GM18498 (cell line): Measurements from ENCODE around the gene CHRD.

Source experiments
- ATAC-seq: cut with Tn5 transposase; IDR thresholded peaks from one replicate; pipeline ENCODE4 v1.9.1; 2021; ENCODE audit warnings: mild to moderate bottlenecking, moderate library complexity; ENCODE audit not compliant: unreplicated experiment

The CHRD gene

DNA sequence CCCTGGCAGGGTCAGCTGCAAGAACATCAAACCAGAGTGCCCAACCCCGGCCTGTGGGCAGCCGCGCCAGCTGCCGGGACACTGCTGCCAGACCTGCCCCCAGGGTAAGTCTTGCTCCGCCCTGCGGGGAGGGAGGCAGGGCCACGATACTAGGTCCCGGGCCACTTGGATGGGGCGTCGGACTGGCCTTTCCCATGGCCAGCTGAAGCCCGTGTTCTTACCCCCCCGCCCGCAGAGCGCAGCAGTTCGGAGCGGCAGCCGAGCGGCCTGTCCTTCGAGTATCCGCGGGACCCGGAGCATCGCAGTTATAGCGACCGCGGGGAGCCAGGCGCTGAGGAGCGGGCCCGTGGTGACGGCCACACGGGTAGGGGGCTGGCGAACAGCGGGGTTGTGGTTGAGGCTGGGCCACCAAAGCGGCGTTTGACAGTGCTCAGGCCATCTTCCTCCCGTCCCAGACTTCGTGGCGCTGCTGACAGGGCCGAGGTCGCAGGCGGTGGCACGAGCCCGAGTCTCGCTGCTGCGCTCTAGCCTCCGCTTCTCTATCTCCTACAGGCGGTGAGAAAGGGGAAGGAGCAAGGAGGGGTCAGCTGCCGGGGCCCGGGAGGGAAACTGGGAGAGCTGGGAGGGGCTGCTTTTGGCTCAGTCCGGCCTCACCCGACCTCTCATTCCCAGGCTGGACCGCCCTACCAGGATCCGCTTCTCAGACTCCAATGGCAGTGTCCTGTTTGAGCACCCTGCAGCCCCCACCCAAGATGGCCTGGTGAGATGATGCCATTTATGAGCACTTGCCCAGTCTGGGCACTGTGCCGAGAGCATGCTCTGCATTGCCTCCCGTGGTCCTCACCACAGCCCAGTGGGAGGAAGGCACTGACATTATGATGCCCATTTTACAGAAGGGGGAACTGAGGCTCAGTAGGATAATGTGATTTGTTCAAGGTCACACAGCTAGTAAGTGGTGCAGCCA, 1.7 kb downstream of the CHRD start:
- no peak for ATAC-seq

DNA sequence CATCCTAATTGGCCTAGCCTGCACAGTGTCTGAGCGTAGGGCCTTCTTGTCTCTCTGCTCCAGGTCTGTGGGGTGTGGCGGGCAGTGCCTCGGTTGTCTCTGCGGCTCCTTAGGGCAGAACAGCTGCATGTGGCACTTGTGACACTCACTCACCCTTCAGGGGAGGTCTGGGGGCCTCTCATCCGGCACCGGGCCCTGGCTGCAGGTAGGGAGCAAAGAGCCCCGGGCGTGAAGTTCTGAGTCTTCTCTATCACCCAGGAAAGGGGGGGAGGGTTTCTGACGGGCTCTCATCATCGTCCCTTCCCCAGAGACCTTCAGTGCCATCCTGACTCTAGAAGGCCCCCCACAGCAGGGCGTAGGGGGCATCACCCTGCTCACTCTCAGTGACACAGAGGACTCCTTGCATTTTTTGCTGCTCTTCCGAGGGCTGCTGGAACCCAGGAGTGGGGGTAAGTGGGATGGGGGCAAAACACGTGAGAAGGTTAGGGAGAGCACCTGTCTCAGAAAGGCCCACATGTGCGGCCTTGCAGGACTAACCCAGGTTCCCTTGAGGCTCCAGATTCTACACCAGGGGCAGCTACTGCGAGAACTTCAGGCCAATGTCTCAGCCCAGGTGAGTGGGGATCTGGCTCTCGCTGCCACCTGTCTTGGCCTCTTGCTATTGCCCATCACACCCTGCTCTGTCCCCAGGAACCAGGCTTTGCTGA, 2.6 kb downstream of the CHRD start:
- no peak for ATAC-seq

DNA sequence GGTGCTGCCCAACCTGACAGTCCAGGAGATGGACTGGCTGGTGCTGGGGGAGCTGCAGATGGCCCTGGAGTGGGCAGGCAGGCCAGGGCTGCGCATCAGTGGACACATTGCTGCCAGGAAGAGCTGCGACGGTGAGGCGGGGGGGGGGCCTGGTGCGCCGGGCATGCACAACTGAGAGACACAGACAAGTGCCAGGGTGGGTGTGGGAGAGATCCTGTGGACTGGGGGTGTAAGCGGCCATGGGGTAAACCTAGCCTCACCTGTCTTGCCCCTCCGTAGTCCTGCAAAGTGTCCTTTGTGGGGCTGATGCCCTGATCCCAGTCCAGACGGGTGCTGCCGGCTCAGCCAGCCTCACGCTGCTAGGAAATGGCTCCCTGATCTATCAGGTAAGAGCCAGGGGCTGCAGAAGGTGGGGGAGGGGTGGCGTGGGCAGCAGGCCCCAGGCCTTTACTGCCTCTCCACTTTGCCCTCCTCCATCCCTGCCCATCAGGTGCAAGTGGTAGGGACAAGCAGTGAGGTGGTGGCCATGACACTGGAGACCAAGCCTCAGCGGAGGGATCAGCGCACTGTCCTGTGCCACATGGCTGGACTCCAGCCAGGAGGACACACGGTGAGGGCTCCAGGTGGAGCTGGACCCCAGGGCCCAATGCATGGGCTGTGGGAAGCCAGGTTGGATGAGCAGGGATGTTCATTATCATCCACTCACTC, 3.3 kb downstream of the CHRD start:
- ATAC-seq = no peak

DNA sequence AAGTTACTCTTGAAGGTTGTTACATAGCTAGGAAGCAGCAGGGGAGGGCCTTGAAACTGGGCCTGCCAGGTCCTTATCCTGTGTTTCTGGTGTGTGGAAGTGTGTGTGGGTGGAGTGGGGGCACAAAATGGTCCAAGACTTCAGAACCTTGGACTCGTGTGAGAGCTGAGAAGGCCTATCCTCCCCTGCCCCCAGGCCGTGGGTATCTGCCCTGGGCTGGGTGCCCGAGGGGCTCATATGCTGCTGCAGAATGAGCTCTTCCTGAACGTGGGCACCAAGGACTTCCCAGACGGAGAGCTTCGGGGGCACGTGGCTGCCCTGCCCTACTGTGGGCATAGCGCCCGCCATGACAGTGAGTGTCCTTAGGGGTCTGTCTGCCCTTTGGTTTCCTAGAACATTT, 4.5 kb downstream of the CHRD start:
- ATAC-seq = no peak

DNA sequence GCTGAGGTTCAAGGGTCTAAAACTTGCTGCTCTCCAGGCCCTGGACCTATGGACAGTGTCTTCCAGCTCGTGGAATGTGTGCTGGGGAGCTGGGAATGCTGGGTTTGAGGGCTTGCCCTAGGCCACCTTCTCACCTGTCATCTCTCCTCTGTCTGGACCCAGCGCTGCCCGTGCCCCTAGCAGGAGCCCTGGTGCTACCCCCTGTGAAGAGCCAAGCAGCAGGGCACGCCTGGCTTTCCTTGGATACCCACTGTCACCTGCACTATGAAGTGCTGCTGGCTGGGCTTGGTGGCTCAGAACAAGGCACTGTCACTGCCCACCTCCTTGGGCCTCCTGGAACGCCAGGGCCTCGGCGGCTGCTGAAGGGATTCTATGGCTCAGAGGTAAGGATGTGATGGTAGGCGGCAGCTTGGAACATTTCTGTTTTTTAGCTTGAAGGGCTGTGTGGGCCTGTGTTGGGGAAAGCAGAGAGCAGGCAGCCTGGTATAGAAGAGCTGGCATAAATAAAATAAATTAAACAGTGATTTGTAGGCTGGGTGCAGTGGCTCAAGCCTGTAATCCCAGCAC, 5.1 kb downstream of the CHRD start:
- no peak for ATAC-seq

DNA sequence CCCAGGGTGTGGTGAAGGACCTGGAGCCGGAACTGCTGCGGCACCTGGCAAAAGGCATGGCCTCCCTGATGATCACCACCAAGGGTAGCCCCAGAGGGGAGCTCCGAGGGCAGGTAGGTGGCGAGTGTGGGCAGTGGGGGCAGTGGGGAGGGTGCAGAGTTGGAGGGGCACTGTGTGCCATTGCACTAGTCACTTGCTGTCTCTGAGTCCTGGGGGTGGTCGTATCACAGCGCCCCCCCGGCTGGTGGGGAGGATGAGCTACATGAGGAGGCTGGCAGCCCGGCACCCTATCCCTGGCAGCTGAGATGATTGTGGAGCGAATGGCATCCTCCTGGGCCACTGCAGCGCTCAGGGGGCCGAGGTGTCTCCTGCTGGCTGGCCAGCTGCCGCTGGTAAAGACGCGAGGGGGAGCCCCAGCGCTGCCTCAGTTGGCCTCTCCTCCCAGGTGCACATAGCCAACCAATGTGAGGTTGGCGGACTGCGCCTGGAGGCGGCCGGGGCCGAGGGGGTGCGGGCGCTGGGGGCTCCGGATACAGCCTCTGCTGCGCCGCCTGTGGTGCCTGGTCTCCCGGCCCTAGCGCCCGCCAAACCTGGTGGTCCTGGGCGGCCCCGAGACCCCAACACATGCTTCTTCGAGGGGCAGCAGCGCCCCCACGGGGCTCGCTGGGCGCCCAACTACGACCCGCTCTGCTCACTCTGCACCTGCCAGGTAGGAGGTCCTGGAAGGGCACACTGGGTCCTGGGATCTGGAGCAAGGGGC, 6.4 kb downstream of the CHRD start:
- ATAC-seq = no peak

DNA sequence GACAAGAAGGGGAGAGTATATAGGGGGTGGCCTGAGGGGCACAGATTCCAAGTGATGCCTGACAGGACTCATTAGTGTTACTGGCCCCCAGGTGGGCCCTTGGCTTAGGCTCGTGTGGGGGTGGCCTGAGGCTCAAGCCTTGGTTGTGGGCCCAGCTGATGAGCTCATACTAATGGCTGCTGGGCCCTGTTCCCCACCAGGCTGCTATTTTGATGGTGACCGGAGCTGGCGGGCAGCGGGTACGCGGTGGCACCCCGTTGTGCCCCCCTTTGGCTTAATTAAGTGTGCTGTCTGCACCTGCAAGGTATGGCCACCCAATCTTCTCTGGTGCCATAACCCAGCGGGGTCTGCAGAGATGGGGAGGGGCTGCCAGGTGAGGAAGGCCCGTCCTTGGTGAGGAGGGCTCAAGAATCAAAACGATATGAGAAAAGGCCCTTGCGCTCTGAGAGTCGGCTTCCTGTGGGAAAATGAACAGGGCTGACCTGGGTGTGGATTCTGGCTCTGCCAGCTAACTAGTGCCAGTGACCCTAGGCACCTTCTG, 7.4 kb downstream of the CHRD start:
- ATAC-seq = no peak

DNA sequence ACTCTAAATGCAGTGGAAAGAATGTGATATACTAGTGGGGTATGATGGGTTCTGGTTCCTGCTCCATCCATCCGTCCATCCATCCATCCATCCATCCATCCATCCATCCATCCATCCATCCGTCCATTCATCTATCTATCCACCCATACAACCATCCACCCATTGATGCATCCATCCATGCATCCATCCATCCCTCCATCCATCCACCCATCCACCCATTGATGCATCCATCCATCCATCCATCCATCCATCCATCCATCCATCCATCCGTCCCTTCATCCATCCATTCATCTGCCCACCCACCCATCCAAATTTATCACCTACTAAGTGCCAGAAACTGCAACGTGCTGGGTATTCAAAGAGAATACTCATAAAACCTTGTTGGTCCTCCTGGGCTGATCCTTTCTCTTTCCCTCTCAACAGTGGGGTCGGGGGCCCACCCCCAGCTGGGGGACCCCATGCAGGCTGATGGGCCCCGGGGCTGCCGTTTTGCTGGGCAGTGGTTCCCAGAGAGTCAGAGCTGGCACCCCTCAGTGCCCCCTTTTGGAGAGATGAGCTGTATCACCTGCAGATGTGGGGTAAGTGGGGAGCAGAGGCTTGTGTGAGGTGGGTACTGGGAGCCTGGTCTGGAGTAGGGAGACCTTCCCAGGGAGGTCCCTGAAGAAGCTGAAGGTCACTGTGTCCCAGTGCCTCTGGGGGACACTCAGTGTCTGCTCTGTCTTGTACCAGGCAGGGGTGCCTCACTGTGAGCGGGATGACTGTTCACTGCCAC, 8.5 kb downstream of the CHRD start:
- no peak for ATAC-seq

DNA sequence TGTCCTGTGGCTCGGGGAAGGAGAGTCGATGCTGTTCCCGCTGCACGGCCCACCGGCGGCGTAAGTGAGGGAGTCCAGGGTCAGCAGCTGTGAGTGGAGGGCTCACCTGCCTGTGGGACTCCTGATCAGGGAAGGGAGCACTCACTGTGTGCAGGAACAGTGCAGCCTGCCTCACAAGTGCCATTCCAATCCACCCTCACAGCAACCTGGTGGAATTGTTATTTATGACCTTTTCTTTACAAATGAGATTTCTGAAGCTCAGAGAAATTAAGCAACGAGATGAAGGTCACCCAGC, 9.0 kb downstream of the CHRD start:
- no peak for ATAC-seq

DNA sequence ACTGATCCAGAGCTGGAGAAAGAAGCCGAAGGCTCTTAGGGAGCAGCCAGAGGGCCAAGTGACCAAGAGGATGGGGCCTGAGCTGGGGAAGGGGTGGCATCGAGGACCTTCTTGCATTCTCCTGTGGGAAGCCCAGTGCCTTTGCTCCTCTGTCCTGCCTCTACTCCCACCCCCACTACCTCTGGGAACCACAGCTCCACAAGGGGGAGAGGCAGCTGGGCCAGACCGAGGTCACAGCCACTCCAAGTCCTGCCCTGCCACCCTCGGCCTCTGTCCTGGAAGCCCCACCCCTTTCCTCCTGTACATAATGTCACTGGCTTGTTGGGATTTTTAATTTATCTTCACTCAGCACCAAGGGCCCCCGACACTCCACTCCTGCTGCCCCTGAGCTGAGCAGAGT, 9.5 kb downstream of the CHRD start:
- no peak for ATAC-seq

DNA sequence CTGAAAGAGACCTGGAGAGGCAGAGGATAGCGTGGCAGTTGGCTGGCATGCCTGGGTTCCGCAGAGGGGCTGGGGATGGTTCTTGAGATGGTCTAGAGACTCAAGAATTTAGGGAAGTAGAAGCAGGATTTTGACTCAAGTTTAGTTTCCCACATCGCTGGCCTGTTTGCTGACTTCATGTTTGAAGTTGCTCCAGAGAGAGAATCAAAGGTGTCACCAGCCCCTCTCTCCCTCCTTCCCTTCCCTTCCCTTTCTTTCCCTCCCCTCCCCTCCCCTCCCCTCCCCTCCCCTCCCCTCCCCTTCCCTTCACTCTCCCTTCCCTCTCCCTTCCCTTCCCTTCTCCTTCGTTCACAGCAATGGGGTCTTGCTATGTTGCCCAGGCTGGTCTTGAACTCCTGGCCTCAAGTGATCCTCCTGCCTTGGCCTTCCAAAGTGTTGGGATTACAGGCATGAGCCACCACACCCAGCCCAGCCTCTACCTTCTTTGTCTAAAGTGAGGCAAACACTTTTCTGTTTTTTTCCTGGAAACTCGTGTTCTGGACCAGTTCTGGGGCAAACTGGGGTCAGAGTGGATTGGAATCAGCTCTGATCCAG, 10.2 kb downstream of the CHRD start:
- ATAC-seq = no peak

DNA sequence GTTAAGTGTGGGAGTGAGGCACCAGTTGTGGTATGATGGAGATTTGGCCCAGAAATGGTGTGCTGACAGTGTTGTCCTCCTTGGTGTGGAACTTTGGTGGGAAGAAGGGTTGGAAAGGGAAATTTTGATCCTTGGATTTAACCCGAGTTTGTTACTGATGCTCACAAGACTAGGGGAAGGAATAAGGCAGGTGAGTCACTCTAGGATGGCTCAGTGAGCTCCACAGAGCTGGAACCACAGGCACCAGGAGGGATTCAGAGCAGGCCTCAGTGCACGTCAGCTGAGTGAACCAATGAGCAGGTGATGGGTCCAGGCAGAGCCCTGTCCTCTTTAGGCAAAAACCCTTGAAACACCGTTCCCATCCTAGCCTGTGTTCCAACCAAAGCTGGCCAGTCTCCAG, 11.4 kb downstream of the CHRD start:
- ATAC-seq = no peak

DNA sequence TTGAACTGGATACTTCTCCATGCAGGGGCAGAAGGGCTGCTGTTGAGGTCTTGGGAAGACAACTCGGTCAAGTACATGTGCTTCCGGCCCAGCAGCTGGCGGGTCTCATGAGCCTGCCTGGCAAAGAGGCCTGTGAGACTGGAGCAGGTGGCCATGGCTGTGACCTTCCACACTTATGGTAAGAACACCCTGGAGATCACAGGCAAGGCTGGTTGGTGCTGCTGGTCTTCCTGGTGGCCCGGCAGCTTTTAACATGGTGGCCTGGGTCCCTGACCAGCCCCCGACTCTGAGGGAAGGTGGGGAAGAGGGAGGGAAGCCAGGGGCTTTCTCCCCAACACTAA, 15.4 kb downstream of the CHRD start:
- ATAC-seq = no peak

DNA sequence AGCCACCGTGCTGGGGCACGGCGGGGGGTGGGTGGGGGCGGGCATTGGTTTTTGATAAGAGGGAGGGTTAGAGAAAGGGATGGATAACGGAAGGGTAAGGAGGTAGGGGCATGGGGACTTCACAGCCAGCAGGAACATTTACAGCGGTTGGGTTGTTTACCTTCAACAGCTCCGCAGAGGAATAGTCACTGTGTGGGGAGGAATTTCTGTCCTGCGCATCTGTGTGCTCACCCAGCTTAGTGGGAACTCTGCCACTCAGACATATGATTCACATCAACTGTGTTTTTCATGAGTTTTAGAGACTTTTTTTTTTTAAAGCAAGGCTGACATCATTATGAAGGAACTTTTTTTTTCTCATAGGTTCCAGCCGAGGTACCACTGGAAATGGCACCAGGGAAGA, 19.6 kb downstream of the CHRD start:
- no peak for ATAC-seq

DNA sequence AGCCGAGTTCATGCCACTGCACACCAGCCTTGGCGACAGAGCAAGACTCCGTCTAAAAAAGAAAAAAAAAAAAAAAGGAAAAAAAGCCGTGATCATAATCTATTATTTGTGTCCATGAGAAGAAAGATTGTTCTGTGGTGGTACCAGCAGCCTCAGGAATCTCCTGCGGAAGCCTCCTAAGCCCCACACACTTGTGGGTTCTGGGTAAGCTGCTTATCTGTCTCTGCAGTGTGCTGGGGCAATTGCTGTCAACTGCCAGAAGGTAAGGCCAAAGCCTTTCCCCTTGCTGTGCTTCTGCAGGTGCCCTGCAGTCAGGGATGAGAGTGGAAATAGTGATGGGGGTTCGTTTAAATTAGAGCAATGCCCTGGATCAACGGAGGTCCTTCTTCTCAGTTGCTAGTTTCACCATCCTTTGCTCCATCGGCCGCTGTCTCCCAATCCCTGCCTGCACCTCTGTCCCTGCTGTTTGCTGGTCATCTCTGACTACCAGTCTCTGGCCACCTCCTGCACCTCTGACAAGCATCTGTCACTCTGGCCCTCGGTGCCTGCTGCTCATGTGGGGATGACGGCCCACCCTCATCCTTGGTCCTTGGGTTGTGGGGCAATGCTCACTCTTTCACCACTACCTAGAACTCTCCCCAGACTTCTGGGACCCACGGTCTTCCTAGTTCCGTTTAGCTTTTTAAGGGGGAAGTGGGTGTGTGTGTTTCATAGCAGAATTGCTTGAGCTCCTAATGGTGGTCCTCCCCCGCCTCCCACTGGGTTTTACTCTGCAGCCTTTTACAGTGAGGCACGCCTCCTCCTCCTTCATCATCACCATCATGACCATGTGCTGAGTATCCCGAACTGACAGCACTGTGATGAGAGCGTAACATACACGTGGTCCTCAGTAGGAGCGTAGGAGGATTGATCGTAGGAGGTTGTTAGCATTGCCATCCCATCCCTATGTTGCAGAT, 25.5 kb downstream of the CHRD start:
- no peak for ATAC-seq

DNA sequence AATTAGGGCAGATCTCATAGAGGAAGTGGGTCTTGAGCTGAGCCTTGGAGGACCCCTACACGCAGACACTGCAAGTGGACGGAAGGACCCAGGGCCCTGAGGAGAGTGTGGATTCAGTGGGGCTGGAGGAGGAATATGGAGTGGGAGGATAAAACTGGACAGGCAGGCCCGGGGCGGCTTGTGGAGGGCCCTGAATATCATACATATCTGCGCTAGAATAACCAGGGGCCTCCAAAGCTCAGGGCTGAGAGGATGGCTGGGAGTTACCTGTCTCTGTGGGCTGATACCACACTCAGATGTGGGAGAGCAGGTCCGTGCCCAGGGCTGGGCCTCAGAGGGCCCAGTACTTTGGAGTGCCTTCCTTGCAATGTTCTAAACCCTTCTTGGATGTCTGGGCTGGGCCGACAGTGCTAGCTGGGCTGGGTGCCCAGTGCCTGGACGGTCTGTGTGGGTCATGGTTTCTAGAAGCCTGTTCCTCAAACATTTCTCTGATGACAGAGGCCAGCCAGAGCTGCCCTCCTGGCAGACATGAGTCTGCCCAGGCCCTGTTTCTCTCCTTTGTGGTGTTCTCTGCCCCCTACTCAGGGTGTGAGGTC, 29.6 kb downstream of the CHRD start:
- no peak for ATAC-seq

DNA sequence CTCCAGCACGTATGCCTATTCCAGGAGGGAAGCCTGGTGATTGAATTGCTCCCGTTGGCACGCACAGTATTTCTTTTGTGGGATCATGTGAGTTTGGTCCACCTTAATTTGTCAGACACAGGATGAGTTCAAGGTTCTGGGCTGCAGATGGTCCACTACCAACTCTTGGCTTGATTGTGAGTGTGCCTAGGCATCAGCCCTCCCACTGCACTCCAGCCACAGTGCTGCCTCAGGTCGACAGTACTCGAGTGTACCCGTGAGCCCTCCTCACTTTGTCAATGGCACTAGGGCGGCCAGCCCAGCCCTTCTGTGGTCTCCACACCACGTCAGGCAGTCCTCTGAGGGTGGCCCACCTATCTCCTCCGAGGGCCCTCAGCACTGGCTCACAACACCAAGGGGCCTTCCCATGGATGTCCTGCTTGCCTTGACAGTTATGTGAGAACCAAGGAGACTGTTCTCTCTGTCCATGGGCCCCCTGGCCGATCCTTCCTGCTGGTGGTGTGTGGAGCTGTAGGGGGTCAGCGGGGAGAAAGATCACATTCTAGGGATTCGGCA, 30.2 kb downstream of the CHRD start:
- no peak for ATAC-seq
